ENCODE results near the gene LMX1A. TPM values are rescaled to one million over a fixed set of nuclear protein-coding genes. Genes with fewer than 3 reads are reported as not detected.

LMX1A gene
- total RNA-seq, 1 donor from 2014 or later, result 0.14 TPM

DNA sequence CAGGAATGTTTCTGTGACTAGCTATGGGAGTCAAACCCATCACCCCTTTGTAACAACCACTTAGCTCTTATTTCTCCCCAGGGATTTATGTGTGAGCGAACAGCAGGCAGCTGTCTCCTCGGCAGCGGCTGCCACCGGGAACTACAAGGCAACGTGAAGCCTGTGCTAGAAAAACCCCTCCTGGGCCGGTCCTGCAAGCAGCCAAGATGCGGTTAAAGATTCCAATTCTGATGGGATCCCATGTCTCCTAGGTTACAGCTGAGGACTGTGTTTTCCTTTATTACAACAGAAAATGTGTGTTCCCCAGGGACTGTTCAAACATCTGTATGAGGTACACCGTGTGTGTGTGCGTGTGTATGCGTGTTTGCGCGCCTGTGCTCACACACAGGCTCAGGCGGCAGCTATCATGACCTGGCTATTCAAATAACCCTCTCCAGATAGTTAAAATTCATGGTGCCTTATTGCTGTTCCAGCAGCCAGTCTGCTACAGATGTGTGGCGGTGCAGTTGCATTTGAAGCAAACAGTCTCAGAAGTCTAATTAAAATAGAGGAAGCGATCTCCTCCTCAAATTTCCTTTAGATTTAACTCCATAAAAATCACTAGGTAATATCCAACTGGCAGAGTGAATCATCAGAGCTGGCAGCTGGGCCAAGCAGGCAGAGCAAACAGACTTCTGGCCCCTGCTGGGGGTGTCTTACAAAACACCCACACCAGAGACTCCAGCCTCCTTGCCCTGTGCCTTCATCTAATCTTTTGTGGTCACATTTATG lies 68.0 kb downstream of the LMX1A start:
- DNase-seq (ENCODE audit: missing footprints) (peak; percentile 61), ATAC-seq (no peak)
- intact Hi-C loops (cut with DNase I), result no loop called here

DNA sequence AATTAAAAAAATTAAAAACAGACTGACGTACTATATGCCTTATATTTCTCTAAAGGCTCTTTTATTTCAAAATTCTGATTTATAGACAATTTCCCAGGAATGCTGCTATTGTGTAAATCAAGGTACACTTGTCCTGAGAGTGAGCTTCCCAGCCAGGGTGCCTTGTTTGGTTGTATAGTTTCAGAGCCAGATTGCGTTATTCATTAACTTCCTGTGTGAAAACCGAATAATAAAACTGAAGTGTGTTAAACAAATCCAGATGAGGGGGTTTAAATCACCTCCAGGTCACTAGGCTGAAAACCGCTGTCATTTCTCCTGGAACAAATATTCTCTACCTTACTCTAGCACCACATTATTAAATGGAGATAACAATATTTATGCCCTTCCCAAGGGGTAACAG lies 68.7 kb downstream of the LMX1A start:
- intact Hi-C loops (cut with DNase I), result no loop called here
- no peak for ATAC-seq
- no peak for DNase-seq (ENCODE audit: missing footprints)

DNA sequence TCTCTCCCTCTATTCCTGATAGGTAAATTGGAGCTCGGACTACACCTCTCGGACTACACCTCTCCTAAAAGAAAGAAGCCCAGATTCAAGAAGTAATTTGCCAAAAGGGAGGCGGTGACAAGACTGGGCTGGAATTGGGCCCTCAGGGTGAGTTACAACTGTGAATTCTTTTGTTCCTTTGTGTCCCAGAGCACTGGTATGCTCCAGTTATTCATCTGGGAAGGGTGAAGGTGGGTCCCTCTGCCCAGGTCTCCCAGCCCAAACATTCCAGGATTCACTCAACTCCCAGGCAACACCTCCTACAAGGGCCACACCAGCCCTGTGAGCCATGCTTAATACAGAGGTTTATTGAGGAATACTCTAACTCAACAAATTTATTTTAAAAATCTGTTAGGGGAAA lies 69.2 kb downstream of the LMX1A start:
- DNase-seq (ENCODE audit: missing footprints) (no peak), ATAC-seq (no peak)
- intact Hi-C loops (cut with DNase I), result no loop called here

DNA sequence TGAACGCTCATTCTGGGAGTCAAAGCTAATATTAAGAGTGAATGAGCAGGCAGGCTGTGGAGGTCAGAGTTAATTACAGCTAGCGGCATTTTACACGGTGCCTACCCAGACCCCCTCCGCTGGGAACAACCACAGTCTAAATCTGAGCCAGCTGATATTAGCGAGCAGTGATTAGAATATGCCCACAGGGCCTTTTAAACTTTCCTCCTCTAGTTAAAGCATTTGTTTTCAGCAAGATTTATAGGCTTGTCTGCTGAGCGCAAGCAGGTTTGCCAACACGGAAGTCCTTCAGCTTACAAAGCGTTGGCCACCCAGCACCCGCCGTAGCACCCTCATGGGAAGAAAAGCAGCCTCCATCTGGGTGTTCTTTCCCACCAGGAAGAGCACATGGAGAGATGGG lies 72.1 kb downstream of the LMX1A start:
- DNase-seq (ENCODE audit: missing footprints), result no peak
- intact Hi-C loops (cut with DNase I), result no loop called here
- ATAC-seq, result no peak

DNA sequence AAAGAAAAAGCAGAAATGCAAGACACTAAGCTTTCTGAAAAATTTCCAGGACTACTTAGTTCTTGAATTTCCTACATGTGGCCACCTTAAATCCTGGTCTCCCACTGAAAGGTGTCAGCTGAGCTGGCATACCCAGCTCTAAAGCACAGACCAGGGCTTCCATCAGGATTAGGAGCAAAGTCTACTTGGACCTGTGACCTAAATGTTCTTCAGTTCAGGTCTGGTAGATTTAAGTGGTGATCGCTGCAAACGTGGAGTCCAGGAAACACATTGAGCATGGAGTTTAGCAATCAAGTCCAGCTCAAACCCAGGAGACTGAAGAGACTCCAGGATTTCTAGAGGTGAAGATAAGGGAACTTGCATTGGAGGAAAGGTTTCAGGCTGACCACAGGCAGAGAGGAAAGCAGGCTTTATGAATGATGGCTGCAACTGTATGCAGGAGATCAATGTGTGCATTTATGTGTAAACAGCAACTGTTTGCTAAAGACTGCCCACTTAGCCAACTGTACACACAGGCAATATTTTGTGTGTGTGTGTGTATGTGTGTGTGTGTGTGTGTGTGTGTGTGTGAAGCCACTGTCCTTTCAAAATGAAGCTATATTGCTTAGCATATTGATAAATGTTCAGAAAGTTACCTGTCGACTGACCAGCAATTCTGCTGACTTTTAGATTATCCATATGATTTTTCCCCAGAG lies 75.2 kb downstream of the LMX1A start:
- DNase-seq (ENCODE audit: missing footprints) (no peak), ATAC-seq (no peak)
- intact Hi-C loops (cut with DNase I), result no loop called here

DNA sequence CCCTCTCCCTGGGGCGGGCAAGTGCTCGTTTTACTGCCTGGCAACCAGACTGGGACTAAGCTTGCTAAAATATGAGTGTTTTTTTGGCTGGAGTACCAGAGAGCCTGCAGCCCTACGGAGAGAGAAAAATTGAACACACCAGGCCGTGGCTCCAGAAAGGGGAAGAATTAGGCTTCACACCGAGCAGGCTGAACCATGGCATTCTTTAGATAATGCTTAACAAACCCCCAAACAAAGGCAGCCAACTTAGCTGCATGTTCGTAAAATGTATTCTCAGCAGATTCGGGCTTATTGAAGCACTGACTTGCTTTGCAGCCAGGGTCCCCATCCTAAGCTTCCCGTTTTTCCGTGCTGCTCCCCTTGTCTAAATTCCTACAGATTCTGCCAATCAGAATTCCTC lies 76.6 kb downstream of the LMX1A start:
- DNase-seq (ENCODE audit: missing footprints) (no peak), ATAC-seq (no peak)
- intact Hi-C loops (cut with DNase I), result no loop called here

DNA sequence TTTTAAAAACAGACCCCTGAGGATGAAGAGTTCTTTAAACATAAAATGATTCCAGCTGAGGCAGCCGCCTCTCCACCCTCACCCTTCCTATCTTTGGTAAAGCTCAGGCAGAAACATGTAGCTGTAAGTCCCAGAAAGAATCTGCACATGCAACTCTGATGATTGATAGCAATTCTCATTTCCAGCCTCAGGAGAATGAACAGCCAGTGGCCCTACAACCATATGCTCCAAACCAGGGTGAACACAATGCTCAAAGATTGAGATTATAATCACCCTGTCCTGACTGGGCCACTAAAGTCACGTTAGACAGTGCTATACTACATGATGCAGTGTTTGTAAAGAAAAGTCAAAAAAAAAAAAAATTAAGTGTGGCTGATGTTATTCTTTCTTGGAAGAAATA lies 80.2 kb downstream of the LMX1A start:
- no peak for ATAC-seq
- intact Hi-C loops (cut with DNase I), result no loop called here
- DNase-seq (ENCODE audit: missing footprints), result no peak

DNA sequence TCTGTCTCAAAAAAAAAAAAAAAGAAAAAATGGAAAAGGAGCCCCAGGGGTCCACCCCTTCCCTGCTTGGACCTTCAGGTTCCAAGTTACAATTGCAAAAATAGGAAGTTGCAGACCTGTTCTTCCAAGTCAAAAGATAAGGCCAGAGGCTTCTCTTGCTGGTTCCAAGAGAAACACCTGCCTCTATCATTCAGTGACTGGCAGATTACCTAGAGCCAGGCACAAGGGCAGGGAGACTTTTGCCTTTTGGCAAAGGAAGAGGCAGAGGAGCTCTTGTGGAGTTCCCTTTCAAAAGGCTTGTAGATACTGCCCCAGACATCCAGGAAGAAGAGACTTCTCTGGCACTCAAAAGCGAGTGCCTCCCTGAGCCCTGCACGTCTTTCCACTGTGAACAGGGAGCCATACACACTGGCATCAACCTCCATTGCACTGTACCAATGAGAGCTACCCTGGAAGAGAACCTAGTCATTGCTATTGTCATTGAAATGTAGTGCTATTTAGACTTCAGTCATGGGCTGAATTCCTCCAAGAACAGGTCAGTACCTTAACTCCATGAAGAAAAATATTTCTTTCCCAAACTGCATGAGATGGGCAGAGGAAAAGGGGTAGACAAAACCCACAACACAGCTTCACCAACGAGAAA lies 91.2 kb downstream of the LMX1A start:
- ATAC-seq, result no peak
- intact Hi-C loops (cut with DNase I), result no loop called here
- no peak for DNase-seq (ENCODE audit: missing footprints)

DNA sequence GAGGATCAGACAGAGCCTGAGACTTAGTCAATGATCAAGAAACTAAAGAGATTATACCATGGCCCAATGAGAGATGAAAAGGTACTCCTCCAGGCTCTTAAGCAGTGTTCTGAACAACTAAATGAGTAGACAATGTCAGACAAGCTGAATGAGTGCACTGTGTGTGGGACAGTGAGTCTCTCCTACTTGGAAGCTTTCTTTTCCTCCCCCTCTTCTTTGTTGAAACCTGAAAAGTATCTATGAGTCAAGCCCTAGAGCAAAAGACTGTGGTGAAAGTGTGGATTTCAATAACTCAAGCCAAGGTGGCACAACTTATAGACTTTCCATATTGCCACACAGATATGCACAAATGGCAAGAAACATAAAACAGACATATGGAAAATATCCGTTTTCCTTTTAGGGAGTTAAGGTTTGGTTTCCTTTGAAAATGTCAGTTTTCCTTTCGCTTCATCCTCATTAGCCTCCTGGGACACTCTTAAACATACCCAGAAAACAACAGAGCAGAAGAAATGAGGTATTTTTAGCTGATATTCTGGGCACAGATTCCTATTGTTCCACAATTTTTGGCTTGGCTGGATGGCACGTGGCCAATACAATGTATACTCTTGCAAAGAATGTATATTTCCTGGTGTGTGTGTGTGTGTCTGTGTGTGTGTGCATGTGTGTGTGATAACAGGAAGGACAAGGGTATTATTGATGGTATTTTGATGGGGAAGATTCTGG lies 96.6 kb downstream of the LMX1A start:
- intact Hi-C loops (cut with DNase I), result no loop called here
- DNase-seq (ENCODE audit: missing footprints) (no peak), ATAC-seq (no peak)

DNA sequence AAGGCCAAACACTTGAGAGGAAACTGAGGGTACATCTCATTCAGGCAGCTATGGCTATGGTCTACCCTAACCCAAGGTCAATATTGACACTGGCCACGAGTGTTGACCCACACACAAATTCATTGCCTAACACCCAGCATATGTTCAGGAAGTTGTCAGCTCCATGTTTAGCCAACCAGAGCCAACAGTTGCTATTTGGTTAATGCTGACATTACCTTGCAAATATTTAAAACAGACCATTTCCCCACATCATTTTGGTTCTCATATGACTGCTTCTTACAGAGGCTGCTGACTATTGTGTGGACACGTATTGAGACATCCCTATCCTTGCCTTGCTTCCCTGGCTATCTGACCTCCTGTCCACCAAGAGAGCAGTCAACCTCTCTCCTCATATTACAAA lies 97.3 kb downstream of the LMX1A start:
- intact Hi-C loops (cut with DNase I), result no loop called here
- ATAC-seq, result no peak
- no peak for DNase-seq (ENCODE audit: missing footprints)

DNA sequence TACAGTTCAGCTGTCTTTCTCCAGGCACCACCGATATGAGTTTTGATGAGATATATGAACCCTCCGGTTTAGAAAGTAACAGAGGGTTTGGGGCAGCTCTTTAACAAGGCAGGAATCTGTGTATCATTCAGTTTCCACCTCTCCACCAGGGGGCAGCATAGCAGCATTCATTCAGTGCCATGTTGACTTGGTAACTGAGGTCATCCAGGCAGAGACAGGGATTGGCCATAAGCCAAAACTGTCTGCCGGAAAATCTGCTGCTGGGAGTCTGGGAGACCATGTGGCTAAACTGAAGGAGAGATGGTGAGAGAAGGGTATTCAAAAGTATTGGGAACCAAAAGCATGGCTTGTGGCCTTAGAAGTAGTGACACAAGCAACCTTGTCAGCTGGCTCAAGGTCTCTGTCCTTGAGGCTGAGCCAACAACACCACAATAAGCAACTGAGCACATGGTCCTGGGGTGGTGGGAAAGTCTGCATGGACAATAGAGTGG lies 98.5 kb downstream of the LMX1A start:
- intact Hi-C loops (cut with DNase I), result no loop called here
- no peak for ATAC-seq

DNA sequence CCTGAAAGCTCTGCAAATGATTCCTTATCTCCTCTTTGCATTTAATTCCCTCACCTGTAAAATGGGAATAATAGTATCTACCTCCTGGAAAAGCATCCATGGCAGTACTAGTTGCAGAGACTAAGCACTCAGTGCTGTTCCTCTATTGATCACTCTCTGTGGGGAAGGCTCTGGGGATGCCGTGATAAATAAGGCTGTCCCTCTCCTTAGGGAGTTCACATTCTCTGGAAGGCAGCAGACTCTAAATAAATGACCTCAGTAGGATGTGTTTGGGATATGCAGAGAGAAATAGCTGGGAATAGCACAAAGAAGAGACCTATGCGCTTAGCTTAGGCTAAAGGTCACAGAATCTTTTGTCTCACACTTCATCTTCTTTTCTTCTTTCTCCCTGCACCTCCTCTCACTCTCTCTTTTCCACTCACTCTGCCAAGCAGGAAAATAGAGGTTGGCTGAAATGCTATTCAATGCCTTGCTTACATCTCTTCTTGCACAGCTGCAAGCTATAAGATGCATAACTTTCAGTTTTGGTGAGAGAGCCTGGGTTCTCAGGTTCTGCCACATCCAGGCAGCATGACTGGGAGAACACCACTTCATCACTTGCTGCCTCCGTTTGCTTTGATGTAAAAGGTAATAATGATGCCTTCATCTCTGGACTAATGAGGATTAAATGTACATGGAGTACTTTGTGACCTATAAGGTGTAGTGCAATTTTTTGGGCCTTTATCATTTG lies 101.5 kb downstream of the LMX1A start:
- intact Hi-C loops (cut with DNase I), result no loop called here
- DNase-seq (ENCODE audit: missing footprints) (no peak), ATAC-seq (no peak)

More for the DNA sequence above, 98.5 kb downstream of the LMX1A start:
- peak; percentile 69 for DNase-seq (ENCODE audit: missing footprints)

DNA sequence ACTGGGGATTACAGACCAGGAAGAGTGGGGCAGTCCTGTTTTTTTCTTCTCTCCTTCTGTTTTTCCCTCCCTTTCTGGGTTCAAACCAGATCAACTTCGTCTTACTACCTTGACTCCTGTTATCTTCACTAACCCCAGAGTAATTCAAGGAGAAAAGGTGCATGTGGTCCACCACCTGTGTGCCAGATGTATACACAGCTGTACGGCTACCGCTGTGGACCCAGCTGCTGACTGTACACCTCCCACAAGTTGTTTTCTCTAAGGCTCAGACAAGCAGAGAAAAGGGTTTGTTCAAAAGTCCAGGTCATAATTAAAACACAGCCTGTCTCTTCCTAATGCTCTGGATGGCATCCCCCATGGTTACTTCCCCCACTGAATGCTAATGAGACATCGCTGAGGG lies 102.1 kb downstream of the LMX1A start:
- ATAC-seq, result no peak
- intact Hi-C loops (cut with DNase I), result no loop called here
- DNase-seq (ENCODE audit: missing footprints), result no peak

DNA sequence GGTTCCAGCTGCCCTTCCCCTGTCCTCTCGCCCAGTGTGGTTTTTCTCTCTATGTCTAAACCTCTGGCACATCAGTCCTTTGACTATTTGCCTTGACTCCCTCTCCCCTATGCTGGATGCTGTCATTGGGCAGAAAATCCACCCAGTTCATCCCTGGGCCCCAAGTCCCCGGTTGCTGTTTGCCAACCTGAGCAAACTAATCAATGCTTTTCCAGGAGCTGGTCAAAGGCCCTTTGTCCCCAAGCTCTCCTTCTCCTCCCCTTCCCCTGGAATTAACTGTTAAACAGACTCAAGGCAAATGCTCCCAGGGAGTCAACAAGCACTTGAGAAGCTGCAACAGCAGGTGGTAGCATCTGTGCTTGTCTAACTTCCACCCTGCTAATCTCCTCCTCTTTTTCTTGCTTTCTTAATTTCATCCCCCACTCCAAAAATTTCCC lies 102.7 kb downstream of the LMX1A start:
- DNase-seq (ENCODE audit: missing footprints), result no peak
- intact Hi-C loops (cut with DNase I), result no loop called here
- no peak for ATAC-seq

DNA sequence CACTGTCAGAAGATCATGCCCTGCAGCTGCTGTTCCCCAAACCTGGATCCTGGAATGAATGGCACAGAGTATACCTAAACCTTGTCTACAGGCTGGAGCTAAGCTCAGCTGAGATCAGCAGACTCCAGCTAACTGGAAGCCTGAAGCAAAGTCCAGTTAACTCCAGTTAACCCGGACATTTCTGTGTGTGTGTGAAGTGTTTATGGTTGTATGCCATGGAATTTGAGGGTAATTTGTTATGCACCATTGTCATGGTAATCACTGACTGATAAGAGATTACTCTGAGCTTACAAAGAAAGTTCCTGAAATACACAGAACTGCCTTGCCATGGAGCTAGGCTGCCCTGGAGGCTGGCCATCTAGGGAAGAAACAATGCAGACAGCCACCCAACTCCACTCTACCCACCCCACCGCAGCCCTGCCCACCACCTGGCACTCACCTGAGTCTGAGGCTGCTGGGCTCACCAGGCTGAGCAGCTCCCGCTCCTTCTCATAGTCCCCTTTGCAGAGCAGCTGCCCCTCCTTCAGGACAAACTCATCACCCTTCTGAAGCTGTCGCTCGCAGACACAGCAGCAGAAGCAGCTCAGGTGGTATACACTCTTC lies 107.4 kb downstream of the LMX1A start:
- DNase-seq (ENCODE audit: missing footprints) (no peak), ATAC-seq (no peak)
- intact Hi-C loops (cut with DNase I), result no loop called here

DNA sequence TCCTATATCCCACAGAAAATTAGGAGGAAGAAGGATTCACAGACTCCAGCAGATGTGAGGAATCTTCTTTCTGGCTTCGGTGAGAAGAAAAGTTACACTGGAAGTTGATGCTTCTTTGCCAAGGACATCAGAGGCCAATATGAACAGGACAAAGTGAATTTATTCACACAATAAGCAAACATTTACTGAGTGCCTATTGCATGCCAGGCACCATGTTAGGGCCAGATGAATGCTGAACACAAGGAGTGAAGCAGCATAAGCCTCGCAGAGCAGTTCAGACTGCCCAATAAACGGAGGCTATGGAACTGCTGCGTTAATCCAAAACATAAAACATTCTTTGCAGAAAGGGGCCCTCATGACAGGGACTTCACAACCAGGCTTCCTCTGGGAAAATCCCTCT lies 114.6 kb downstream of the LMX1A start:
- no peak for ATAC-seq
- intact Hi-C loops (cut with DNase I), result no loop called here
- DNase-seq (ENCODE audit: missing footprints), result no peak

DNA sequence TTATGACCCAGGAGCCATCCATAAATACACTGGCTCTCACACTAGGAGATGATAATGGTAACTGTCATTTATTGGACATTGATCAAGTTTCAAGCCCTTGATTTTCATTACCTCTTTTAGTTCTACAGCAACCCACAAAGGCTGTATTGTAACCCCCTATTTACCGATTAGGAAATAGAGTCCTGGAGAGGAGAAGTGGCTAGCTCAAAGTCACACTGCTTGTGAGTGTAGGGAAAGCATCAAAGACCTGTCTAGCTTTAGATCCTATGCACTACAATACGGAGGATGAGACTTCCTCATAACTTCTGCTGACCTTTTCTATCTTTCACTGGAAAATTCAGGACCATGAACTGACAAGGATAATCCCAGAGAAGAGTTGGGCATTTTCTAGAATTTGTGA lies 115.2 kb downstream of the LMX1A start:
- DNase-seq (ENCODE audit: missing footprints) (no peak), ATAC-seq (no peak)
- intact Hi-C loops (cut with DNase I), result no loop called here

DNA sequence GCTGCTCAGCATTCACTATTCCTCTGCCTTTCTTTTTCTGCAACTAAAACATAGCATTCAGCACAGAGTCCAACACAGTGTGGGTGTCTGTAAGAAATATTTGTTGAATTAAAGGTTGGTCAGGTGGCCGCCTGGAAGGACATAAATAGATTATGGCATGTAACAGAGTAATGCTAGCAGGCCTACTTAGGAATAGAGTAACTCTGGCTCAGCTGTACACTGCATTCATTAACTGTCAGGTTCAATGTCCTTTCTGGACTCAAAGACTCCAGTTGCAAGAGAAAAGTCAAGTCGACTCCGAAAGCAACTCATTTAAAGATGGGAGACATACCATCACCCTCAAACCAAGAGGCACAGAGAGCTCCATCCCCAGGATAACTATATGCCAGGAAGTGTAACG lies 116.0 kb downstream of the LMX1A start:
- ATAC-seq, result no peak
- intact Hi-C loops (cut with DNase I), result no loop called here
- DNase-seq (ENCODE audit: missing footprints), result no peak
